Measurements from ENCODE around the gene DUOXA1.

- no peak for TF ChIP-seq CTCF (IDR thresholded peaks at IDR 0.05)
- no peak for TF ChIP-seq EZH2phosphoT487 (IDR thresholded peaks at IDR 0.05)
- TF ChIP-seq EZH2 (IDR thresholded peaks at IDR 0.05), result no peak
These were observed 6.3 kb downstream of the DUOXA1 start for GRCh38 chr15:45123397-45123796.
